PC-3 (cell line): Measurements from ENCODE around the gene GRHL3.

Experiments used
- EZH2 ChIP-seq: fragments of 300-600 bp; sonication (generic); IDR thresholded peaks from one replicate; pipeline ENCODE4 v1.6.1; 2017; ENCODE audit warnings: antibody characterized with exemption, mild to moderate bottlenecking, low read length; ENCODE audit not compliant: unreplicated experiment
- TF ChIP-seq, protein P1 (sequence below): fragments of 300-600 bp; sonication (generic); conservative IDR thresholded peaks from 2 replicates; pipeline ENCODE4 v1.5.1; 2017; ENCODE audit warnings: antibody characterized with exemption, low read depth, mild to moderate bottlenecking, low read length

DNA sequence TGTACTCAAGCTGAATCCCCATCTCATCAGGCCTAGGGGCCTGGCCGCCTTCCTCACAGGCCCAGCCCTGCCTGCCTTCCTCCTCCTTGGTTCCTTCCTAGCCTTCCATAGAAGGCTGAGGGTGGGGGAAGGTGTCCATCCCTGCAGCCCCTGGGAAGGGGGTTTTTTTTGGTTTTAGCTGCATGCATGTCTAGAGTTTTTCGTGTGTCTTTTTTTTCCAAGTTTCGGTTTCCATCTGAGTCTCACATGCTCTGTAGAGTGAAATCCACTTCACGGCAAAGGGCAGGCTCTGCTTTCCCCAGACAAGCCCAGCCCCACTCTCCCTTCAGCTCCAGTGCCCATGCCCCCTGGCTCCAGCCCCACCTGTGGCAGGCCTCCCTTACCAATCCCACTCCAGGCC lies 32.1 kb downstream of the GRHL3 start:
- no peak for TF ChIP-seq EZH2
- TF ChIP-seq, protein P1, sequence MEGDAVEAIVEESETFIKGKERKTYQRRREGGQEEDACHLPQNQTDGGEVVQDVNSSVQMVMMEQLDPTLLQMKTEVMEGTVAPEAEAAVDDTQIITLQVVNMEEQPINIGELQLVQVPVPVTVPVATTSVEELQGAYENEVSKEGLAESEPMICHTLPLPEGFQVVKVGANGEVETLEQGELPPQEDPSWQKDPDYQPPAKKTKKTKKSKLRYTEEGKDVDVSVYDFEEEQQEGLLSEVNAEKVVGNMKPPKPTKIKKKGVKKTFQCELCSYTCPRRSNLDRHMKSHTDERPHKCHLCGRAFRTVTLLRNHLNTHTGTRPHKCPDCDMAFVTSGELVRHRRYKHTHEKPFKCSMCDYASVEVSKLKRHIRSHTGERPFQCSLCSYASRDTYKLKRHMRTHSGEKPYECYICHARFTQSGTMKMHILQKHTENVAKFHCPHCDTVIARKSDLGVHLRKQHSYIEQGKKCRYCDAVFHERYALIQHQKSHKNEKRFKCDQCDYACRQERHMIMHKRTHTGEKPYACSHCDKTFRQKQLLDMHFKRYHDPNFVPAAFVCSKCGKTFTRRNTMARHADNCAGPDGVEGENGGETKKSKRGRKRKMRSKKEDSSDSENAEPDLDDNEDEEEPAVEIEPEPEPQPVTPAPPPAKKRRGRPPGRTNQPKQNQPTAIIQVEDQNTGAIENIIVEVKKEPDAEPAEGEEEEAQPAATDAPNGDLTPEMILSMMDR: no peak
